ENCODE data around the gene COL26A1. TPM values are rescaled to one million over a fixed set of nuclear protein-coding genes. Genes with fewer than 3 reads are reported as not detected.

Gene COL26A1
- total RNA-seq, 2 experiments from 2014 or later, result not detected

- no peaks in the 10 kb centered on the region for H3K4me1 ChIP-seq (ENCODE audit: insufficient read depth, low read length)
- Mint-ChIP-seq H3K27ac (no peak overlapping the region), H3K27me3 (peaks cover 36% of the 10 kb centered on the region), H3K9me3 (no peaks in the 10 kb centered on the region), H3K36me3 (ENCODE audit: low read depth) (no peaks in the 10 kb centered on the region), H3K4me3 (no peak overlapping the region), H3K4me1 (ENCODE audit: low read depth) (no peaks in the 10 kb centered on the region)
- no peaks in the 10 kb centered on the region for H3K36me3 ChIP-seq (ENCODE audit: insufficient read depth, low read length)
- TF ChIP-seq CTCF (IDR thresholded peaks at IDR 0.05), result no peak
- peaks cover 4 to 13% of the 10 kb centered on the region in 2 experiments for H3K27me3 ChIP-seq (ENCODE audit: control insufficient read depth in 1 of 2, insufficient read depth in 2 of 2, low read length in 2 of 2)
- H3K9me3 ChIP-seq (ENCODE audit: control insufficient read depth in 1 of 2, insufficient read depth in 1 of 2, low read length in 2 of 2), result no peaks in the 10 kb centered on the region
- H3K27ac ChIP-seq (ENCODE audit: low read depth in 1 of 2, low read length in 2 of 2), result no peak overlapping the region
- DNase-seq (no peak), ATAC-seq (ENCODE audit: poor library complexity) (no peak)
- ChIA-PET CTCF (no interaction called here), POLR2A (no interaction called here)
- no peak overlapping the region for H3K4me3 ChIP-seq (ENCODE audit: low read length)
- intact Hi-C loops (cut with DNase I, micrococcal nuclease), result no loop called here
These were observed 73.0 kb downstream of the COL26A1 start for GRCh38 chr7:101435461-101436220.

GRCh38 chr7:101436221-101436735, 73.6 kb downstream of the COL26A1 start:
- Mint-ChIP-seq H3K36me3 (ENCODE audit: low read depth) (no peaks in the 10 kb centered on the region), H3K4me1 (ENCODE audit: low read depth) (no peaks in the 10 kb centered on the region), H3K4me3 (no peak overlapping the region), H3K27me3 (peaks cover 36% of the 10 kb centered on the region), H3K27ac (no peak overlapping the region), H3K9me3 (no peaks in the 10 kb centered on the region)
- CTCF ChIA-PET, result no interaction called here
- Histone ChIP-seq H3K4me1 (ENCODE audit: insufficient read depth, low read length) (no peaks in the 10 kb centered on the region), H3K27me3 (ENCODE audit: control insufficient read depth in 1 of 2, insufficient read depth in 2 of 2, low read length in 2 of 2) (peaks cover 4 to 13% of the 10 kb centered on the region in 2 experiments), H3K27ac (ENCODE audit: low read depth in 1 of 2, low read length in 2 of 2) (no peak overlapping the region), H3K9me3 (ENCODE audit: control insufficient read depth in 1 of 2, insufficient read depth in 1 of 2, low read length in 2 of 2) (no peaks in the 10 kb centered on the region), H3K4me3 (ENCODE audit: low read length) (no peak overlapping the region), H3K36me3 (ENCODE audit: insufficient read depth, low read length) (no peaks in the 10 kb centered on the region)
- TF ChIP-seq CTCF (IDR thresholded peaks at IDR 0.05), result no peak
- ATAC-seq (ENCODE audit: poor library complexity) (no peak), DNase-seq (no peak)
- intact Hi-C loops (cut with DNase I, micrococcal nuclease), result no loop called here
- POLR2A ChIA-PET, result no interaction called here

GRCh38 chr7:101436857-101437576, 74.3 kb downstream of the COL26A1 start:
- Histone ChIP-seq H3K27ac (ENCODE audit: low read depth in 1 of 2, low read length in 2 of 2) (no peak overlapping the region), H3K9me3 (ENCODE audit: control insufficient read depth in 1 of 2, insufficient read depth in 1 of 2, low read length in 2 of 2) (no peaks in the 10 kb centered on the region), H3K4me3 (ENCODE audit: low read length) (no peak overlapping the region), H3K36me3 (ENCODE audit: insufficient read depth, low read length) (no peaks in the 10 kb centered on the region), H3K4me1 (ENCODE audit: insufficient read depth, low read length) (no peaks in the 10 kb centered on the region), H3K27me3 (ENCODE audit: control insufficient read depth in 1 of 2, insufficient read depth in 2 of 2, low read length in 2 of 2) (peaks cover 4 to 13% of the 10 kb centered on the region in 2 experiments)
- Mint-ChIP-seq H3K4me1 (ENCODE audit: low read depth) (no peaks in the 10 kb centered on the region), H3K27me3 (peaks cover 36% of the 10 kb centered on the region), H3K36me3 (ENCODE audit: low read depth) (no peaks in the 10 kb centered on the region), H3K9me3 (no peaks in the 10 kb centered on the region), H3K27ac (no peak overlapping the region), H3K4me3 (no peak overlapping the region)
- ChIA-PET POLR2A (no interaction called here), CTCF (no interaction called here)
- TF ChIP-seq CTCF (IDR thresholded peaks at IDR 0.05), result no peak
- ATAC-seq (ENCODE audit: poor library complexity) (no peak), DNase-seq (no peak)
- intact Hi-C loops (cut with DNase I, micrococcal nuclease), result no loop called here
